ENCODE results near the gene WIPF3. TPM values are rescaled to one million over a fixed set of nuclear protein-coding genes. Genes with fewer than 3 reads are reported as not detected.

The WIPF3 gene
- total RNA-seq, 6 donors from 2014 or later = 0.34 to 1.3 (median 0.96) TPM; not detected in 2

GRCh38 chr7:29915481-29916215 is 109.3 kb downstream of the WIPF3 start:
- Histone ChIP-seq H3K4me3 (no peak overlapping the region), H3K27ac (no peak overlapping the region), H3K4me1 (no peaks in the 10 kb centered on the region), H3K27me3 (no peaks in the 10 kb centered on the region), H3K36me3 (peaks cover 0 to 3% (median 0%) of the 10 kb centered on the region in 4 donors), H3K9me3 (no peaks in the 10 kb centered on the region)
- ATAC-seq (ENCODE audit: low FRiP score in 2 of 2) = no peak
- 46 to 55% methylated on average over 7 of the region's 7 CpGs for WGBS, 2 donors
- no peak for DNase-seq
- no peak for TF ChIP-seq EP300 (IDR thresholded peaks at IDR 0.05)

- 67 to 76% methylated on average over 4 of the region's 4 CpGs for WGBS, 2 donors
- H3K27ac ChIP-seq = no peak overlapping the region
- H3K4me3 ChIP-seq = no peak overlapping the region
- no peaks in the 10 kb centered on the region for H3K4me1 ChIP-seq
- TF ChIP-seq POLR2AphosphoS5 (IDR thresholded peaks at IDR 0.05) = no peak
- TF ChIP-seq EP300 (IDR thresholded peaks at IDR 0.05) = no peak
- TF ChIP-seq POLR2A (IDR thresholded peaks at IDR 0.05) = no peak
- TF ChIP-seq, protein P1, sequence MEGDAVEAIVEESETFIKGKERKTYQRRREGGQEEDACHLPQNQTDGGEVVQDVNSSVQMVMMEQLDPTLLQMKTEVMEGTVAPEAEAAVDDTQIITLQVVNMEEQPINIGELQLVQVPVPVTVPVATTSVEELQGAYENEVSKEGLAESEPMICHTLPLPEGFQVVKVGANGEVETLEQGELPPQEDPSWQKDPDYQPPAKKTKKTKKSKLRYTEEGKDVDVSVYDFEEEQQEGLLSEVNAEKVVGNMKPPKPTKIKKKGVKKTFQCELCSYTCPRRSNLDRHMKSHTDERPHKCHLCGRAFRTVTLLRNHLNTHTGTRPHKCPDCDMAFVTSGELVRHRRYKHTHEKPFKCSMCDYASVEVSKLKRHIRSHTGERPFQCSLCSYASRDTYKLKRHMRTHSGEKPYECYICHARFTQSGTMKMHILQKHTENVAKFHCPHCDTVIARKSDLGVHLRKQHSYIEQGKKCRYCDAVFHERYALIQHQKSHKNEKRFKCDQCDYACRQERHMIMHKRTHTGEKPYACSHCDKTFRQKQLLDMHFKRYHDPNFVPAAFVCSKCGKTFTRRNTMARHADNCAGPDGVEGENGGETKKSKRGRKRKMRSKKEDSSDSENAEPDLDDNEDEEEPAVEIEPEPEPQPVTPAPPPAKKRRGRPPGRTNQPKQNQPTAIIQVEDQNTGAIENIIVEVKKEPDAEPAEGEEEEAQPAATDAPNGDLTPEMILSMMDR (IDR thresholded peaks at IDR 0.05) = no peak
- ATAC-seq (ENCODE audit: low FRiP score in 2 of 2) (no peak), DNase-seq (no peak)
- H3K27me3 ChIP-seq = no peaks in the 10 kb centered on the region
- no peaks in the 10 kb centered on the region for H3K9me3 ChIP-seq
- H3K36me3 ChIP-seq = peaks cover 0 to 3% (median 0%) of the 10 kb centered on the region in 4 donors
Observed at GRCh38 chr7:29917641-29918040, 111.3 kb downstream of the WIPF3 start.

DNA sequence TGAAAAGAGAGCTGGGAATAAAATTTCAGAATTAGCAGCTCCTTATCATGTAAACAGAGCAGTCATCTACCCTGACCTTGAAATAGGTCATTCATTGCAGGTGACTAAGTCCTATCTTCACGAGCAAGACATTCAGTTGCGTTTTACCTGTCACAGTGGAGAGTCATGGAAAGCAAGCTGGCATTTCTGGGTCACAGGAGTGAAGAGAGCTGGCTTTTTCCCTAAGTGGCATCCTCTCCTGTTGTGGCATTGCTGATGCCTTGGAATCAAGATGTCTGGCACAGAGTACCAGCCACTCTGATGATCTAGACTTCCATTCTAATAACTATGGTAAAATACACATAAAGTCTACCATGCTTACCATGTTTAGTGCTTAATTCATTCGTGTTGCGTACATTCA is 112.5 kb downstream of the WIPF3 start:
- DNase-seq (no peak), ATAC-seq (ENCODE audit: low FRiP score in 2 of 2) (no peak)
- WGBS, 2 donors = 91 to 93% methylated on average over 4 of the region's 4 CpGs
- Histone ChIP-seq H3K4me1 (no peaks in the 10 kb centered on the region), H3K27ac (no peak overlapping the region), H3K9me3 (no peaks in the 10 kb centered on the region), H3K36me3 (peaks cover 0 to 13% (median 0%) of the 10 kb centered on the region in 4 donors), H3K27me3 (no peaks in the 10 kb centered on the region), H3K4me3 (no peak overlapping the region)
- no peak for TF ChIP-seq POLR2A (IDR thresholded peaks at IDR 0.05)
- TF ChIP-seq, protein P1 (IDR thresholded peaks at IDR 0.05) = no peak

GRCh38 chr7:29919790-29920189 is 113.5 kb downstream of the WIPF3 start:
- Histone ChIP-seq H3K4me1 (no peaks in the 10 kb centered on the region), H3K4me3 (no peak overlapping the region), H3K36me3 (peaks cover 0 to 13% (median 0%) of the 10 kb centered on the region in 4 donors), H3K9me3 (no peaks in the 10 kb centered on the region), H3K27ac (no peak overlapping the region), H3K27me3 (no peaks in the 10 kb centered on the region)
- ATAC-seq (ENCODE audit: low FRiP score in 2 of 2) (no peak), DNase-seq (no peak)
- whole genome bisulfite sequencing, 2 donors = 91 to 95% methylated on average over 5 of the region's 5 CpGs
- TF ChIP-seq POLR2AphosphoS5 (IDR thresholded peaks at IDR 0.05) = no peak

DNA sequence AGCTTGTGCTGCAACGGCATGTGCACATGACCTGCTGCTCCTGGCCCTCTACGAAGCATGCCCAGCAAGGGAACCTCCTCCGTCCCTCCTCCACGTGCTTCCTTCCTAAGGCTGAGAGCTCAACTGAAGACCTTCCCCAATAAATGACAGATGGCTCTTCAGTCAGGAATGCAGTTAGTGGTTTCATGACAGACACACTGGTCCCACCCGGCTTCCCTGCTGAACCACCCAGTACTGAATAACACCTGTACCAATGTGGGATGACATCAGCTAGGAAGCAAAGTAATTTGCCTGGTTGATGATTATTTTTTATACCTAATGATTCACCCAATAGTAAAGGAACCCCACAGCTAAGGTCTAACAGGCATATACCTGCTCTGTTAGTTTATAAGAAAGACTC is 114.2 kb downstream of the WIPF3 start:
- H3K27me3 ChIP-seq = no peaks in the 10 kb centered on the region
- TF ChIP-seq EP300 (IDR thresholded peaks at IDR 0.05) (no peak), POLR2AphosphoS5 (IDR thresholded peaks at IDR 0.05) (no peak), POLR2A (IDR thresholded peaks at IDR 0.05) (no peak)
- TF ChIP-seq, protein P1 (IDR thresholded peaks at IDR 0.05) = no peak
- ATAC-seq (ENCODE audit: low FRiP score in 2 of 2) (no peak), DNase-seq (no peak)
- peaks cover 0 to 13% (median 0%) of the 10 kb centered on the region in 4 donors for H3K36me3 ChIP-seq
- H3K4me1 ChIP-seq = no peaks in the 10 kb centered on the region
- 80 to 91% methylated on average over 5 of the region's 5 CpGs for WGBS, 2 donors
- no peaks in the 10 kb centered on the region for H3K9me3 ChIP-seq
- H3K27ac ChIP-seq = no peak overlapping the region
- no peak overlapping the region for H3K4me3 ChIP-seq

All from upper lobe of left lung (tissue), 6 donors.